GM06990 (cell line): Measurements from ENCODE around the gene KIAA0232.

Experiments used
- DNase-seq: peaks from one replicate; pipeline ENCODE4 v3.0.0-alpha.2; 2011; ENCODE audit not compliant: insufficient read length; ENCODE audit errors: extremely low read depth
- H3K27me3 ChIP-seq: replicated peaks from 2 replicates; pipeline ENCODE4 v1.6.0; 2011; ENCODE audit warnings: low read length; ENCODE audit not compliant: control insufficient read depth, insufficient read depth
- H3K36me3 ChIP-seq: 2 replicates; pipeline ENCODE4 v1.5.1; 2011; ENCODE audit warnings: low read length; ENCODE audit not compliant: control insufficient read depth, insufficient read depth
- H3K4me3 ChIP-seq: replicated peaks from 2 replicates; pipeline ENCODE4 v1.5.1; 2011; ENCODE audit warnings: low read depth, mild to moderate bottlenecking, control low read depth, low read length
- TF ChIP-seq, protein P1 (sequence below): IDR thresholded peaks from 2 replicates; pipeline ENCODE4 v1.5.1; 2011; ENCODE audit warnings: low read length, control low read depth, mild to moderate bottlenecking, inconsistent platforms; ENCODE audit not compliant: insufficient read depth, poor library complexity, severe bottlenecking

Gene KIAA0232

DNA sequence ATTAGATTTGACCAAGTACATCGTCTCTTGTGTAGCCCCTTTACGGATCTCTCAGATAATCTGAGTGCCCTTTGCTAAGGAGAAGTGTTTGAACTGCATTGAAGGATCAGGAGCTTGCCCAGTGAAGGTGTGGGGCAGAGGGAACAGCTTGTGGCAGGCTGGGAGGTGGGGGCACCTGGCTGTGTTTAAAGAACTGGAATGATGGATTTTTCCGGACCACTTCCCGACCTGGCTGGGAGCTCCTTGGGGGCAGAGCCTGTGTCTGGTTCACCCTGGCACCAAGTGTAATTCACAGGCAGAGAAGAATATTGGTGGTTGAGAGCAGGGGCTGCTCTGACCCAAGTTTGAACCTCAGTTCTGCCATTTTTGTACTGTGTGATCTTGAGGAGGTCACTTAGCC lies 145.6 kb downstream of the KIAA0232 start:
- Histone ChIP-seq H3K4me3 (no peak overlapping the region), H3K27me3 (no peaks in the 10 kb centered on the region), H3K36me3 (peaks cover 7% of the 10 kb centered on the region)
- TF ChIP-seq, protein P1, sequence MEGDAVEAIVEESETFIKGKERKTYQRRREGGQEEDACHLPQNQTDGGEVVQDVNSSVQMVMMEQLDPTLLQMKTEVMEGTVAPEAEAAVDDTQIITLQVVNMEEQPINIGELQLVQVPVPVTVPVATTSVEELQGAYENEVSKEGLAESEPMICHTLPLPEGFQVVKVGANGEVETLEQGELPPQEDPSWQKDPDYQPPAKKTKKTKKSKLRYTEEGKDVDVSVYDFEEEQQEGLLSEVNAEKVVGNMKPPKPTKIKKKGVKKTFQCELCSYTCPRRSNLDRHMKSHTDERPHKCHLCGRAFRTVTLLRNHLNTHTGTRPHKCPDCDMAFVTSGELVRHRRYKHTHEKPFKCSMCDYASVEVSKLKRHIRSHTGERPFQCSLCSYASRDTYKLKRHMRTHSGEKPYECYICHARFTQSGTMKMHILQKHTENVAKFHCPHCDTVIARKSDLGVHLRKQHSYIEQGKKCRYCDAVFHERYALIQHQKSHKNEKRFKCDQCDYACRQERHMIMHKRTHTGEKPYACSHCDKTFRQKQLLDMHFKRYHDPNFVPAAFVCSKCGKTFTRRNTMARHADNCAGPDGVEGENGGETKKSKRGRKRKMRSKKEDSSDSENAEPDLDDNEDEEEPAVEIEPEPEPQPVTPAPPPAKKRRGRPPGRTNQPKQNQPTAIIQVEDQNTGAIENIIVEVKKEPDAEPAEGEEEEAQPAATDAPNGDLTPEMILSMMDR: no peak
- no peak for DNase-seq

DNA sequence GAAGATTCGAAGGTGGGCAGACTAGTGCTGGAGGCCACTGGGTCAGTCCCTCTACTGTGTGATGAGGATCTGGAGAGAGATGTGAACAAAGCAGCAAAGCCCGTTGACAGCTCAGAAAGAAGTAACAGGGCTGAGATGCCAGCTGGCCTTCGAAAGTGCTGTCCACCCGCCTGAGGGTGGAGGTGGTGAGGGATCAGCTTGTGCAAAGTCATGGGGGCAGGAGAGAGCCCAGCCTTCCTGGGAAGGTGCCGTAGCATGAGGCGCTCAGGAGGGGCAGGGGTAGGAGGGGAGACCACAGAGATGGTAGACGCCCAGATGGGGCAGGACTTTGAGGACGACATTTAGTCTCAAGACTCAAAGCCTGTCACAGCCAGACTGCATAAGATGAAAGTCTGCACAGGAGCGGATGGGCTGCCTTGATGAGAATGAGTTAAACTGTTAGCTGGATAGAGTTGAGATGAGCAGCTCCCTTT lies 146.8 kb downstream of the KIAA0232 start:
- no peak for DNase-seq
- TF ChIP-seq, protein P1: no peak
- H3K36me3 ChIP-seq: peaks cover 2% of the 10 kb centered on the region
- no peaks in the 10 kb centered on the region for H3K27me3 ChIP-seq
- H3K4me3 ChIP-seq: no peak overlapping the region

DNA sequence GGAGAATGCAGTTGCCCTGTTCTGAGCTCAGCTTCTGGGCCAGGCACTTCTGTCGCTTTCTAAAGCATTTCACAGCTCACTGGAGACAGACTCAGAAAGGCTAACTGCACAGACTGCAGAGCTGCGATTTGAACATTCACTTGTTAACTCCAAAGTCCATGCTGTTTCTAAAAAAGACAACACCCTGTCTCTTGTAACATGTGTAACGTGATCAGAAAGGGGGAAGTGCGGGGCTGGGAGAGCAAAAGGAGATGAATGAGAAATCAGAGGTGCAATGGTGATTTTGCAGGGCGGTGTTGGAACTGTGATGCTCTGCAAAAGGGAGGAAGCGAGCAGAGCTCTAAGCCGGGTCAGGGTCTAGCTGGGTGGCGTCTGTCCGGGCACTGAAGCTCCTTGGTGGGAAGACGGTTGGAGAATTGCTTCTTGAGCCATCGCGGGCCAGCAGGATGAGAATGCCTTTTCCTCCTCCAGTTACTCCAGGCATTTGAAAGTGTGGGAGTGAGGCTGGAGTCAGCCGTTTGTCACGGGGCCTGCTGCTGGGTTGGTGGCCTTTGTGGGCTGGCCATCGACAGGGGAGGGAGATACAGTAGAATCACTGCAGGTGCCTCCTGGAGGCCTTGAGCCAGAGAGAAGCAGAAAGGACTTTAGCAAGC lies 147.4 kb downstream of the KIAA0232 start:
- H3K4me3 ChIP-seq: no peak overlapping the region
- TF ChIP-seq, protein P1: no peak
- no peaks in the 10 kb centered on the region for H3K27me3 ChIP-seq
- H3K36me3 ChIP-seq: no peaks in the 10 kb centered on the region; the same call in none of the 2 replicates
- DNase-seq: no peak

DNA sequence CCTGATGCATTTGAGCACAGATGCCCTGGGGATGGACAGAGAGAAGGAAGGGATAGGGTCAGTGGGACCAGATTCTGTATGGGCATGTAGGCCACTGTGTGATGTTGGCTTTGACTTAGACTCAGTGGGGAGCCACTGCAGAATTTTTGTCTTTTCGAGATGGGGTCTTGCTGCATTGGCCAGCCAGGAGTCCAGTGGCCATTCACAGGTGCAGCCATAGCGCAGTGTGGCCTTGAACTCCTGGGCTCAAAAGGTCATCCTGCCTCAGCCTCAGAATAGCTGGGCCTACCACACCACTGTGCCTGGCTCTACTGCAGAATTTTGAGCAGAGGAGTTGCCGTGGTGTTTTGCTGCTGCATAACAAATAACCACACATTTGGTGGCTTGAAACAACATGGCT lies 149.9 kb downstream of the KIAA0232 start:
- no peaks in the 10 kb centered on the region; the same call in none of the 2 replicates for H3K36me3 ChIP-seq
- TF ChIP-seq, protein P1: no peak

DNA sequence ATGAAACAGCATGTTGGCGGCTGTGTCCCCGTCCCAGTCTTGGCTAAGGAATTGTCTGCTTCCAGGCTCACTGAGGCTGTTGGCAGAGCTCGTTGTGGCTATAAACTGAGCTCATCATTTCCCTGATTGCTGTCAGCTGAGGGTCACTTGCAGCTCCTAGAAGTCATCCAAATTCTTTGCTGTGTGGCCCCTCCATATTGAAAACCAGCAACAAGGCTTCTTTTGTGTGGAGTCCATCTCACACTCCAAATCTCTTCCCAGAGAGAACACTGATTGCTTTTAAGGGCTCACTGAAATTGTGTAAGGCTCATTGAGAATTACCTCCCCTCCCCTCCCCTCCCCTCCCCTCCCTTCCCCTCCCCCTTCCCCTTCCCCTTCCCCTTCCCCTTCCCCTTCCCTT lies 150.4 kb downstream of the KIAA0232 start:
- H3K36me3 ChIP-seq: no peaks in the 10 kb centered on the region; the same call in none of the 2 replicates
- TF ChIP-seq, protein P1: no peak
- H3K27me3 ChIP-seq: no peaks in the 10 kb centered on the region
- H3K4me3 ChIP-seq: no peak overlapping the region
- DNase-seq: no peak

More for the DNA sequence above, 149.9 kb downstream of the KIAA0232 start:
- DNase-seq: no peak
- Histone ChIP-seq H3K27me3 (no peaks in the 10 kb centered on the region), H3K4me3 (no peak overlapping the region)
